Measurements from ENCODE around the gene PEBP1. TPM values are rescaled to one million over a fixed set of nuclear protein-coding genes. Genes with fewer than 3 reads are reported as not detected.

The PEBP1 gene
- total and polyA plus RNA-seq, 2 of the 4 experiments (the other 2 are of a cell fraction), result 129 to 161 TPM

- no peaks in the 10 kb centered on the region for H3K36me3 ChIP-seq (ENCODE audit: control insufficient read depth, insufficient read depth, low read length)
- peak overlapping the region; percentile 69; the same call in 1 of the 2 replicates for H3K56ac ChIP-seq (ENCODE audit: extremely low read depth, insufficient read depth, low read length)
- peak overlapping the region; percentile 88 for H2BK120ac ChIP-seq (ENCODE audit: low read depth, low read length)
- H2BK15ac ChIP-seq (ENCODE audit: low read depth, low read length), result peak overlapping the region; percentile 61; the same call in 1 of the 3 replicates
- no peaks in the 10 kb centered on the region for H3K4me1 ChIP-seq (ENCODE audit: control insufficient read depth, insufficient read depth, low read length)
- no peak overlapping the region for H2AK9ac ChIP-seq (replicated peaks; ENCODE audit: low read depth, low read length, poor library complexity)
- CTCF ChIA-PET, result interaction anchor here (0.6 to 1.7 kb wide), 4 partner anchors 8 to 188 kb away, joined by 4 to 5 read pairs (median 4); no protein-coding TSS in a partner anchor
- peak overlapping the region; percentile 100 for H3K27ac ChIP-seq (ENCODE audit: insufficient read depth, low read length)
- peak overlapping the region; percentile 86 for H2AK5ac ChIP-seq (ENCODE audit: low read depth, low read length)
- DNase-seq, result peak; percentile 30
- peak overlapping the region; percentile 78 for H3K4ac ChIP-seq (ENCODE audit: low read depth, low read length)
- H3K14ac ChIP-seq (replicated peaks; ENCODE audit: low read depth, low read length), result peak overlapping the region; percentile 90
- H3K18ac ChIP-seq (ENCODE audit: low read depth, low read length), result peak overlapping the region; percentile 97
- H3K27me3 ChIP-seq (ENCODE audit: control insufficient read depth, insufficient read depth, low read length), result no peaks in the 10 kb centered on the region
- TF ChIP-seq CHD1 (IDR thresholded peaks at IDR 0.05; ENCODE audit: low read depth, low read length) (no peak), MAZ (IDR thresholded peaks at IDR 0.05; ENCODE audit: borderline replicate concordance, low read depth, low read length) (no peak), BHLHE40 (IDR thresholded peaks at IDR 0.05; ENCODE audit: low read depth, low read length) (no peak)
- H4K8ac ChIP-seq (ENCODE audit: low read depth in 2 of 2, low read length in 2 of 2), result peak overlapping the region; percentile 90 to 95; a peak in 3 of 4 replicates
- peak overlapping the region; percentile 95 for H2BK5ac ChIP-seq (ENCODE audit: low read depth, low read length, poor library complexity, severe bottlenecking)
- in situ Hi-C loops (cut with MboI; ENCODE audit: low sequenced_read_pairs) (no loop called here), dilution Hi-C loops (cut with HindIII; ENCODE audit: low sequenced_read_pairs, unreplicated experiment) (no loop called here), intact Hi-C loops (cut with micrococcal nuclease) (loop anchor here (5.0 kb wide), 1 partner anchor 117 kb away; no protein-coding TSS in a partner anchor)
- ATAC-seq (ENCODE audit: low read depth), result peak; percentile 50
- peak overlapping the region; percentile 72 for H4K5ac ChIP-seq (ENCODE audit: low read depth, low read length)
- BruUV-seq (replicated peaks), result no TSS peak
- H4K91ac ChIP-seq (ENCODE audit: insufficient read depth, low read depth, low read length), result peak overlapping the region; percentile 87
- no peaks in the 10 kb centered on the region for H4K20me1 ChIP-seq (ENCODE audit: insufficient read depth, low read length)
- peak overlapping the region; percentile 88 for H3K23ac ChIP-seq (ENCODE audit: low read depth, low read length)
- POLR2A ChIA-PET (ENCODE audit: unreplicated experiment), result no interaction called here
- H3K79me1 ChIP-seq (ENCODE audit: low read depth in 1 of 2, low read length in 2 of 2), result peaks cover 7 to 19% of the 10 kb centered on the region in 2 experiments
- H3K9ac ChIP-seq (ENCODE audit: low read depth, low read length), result peak overlapping the region; percentile 91
- peak overlapping the region; percentile 80 for H2BK20ac ChIP-seq (ENCODE audit: low read depth, low read length)
- no peaks in the 10 kb centered on the region for H3K9me3 ChIP-seq (ENCODE audit: control insufficient read depth, insufficient read depth, low read length)
- peak overlapping the region; percentile 84 for H2AFZ ChIP-seq (replicated peaks; ENCODE audit: low read length, poor library complexity)
- peak overlapping the region; percentile 94 for H3K4me2 ChIP-seq (ENCODE audit: low read depth, low read length)
- no CpG with 5 or more reads among the region's 11 CpGs for WGBS, 2 experiments (ENCODE audit: extremely low coverage in 2 of 2, insufficient read length in 1 of 2)
- peaks cover 6% of the 10 kb centered on the region for H3K9me1 ChIP-seq (ENCODE audit: insufficient read depth, low read length)
- peak overlapping the region; percentile 56 for H3K4me3 ChIP-seq (ENCODE audit: insufficient read depth, low read depth, low read length)
Measured at GRCh38 chr12:118190266-118190665, 54.3 kb downstream of the PEBP1 start.

Data from IMR-90 (cell line).